Measurements from ENCODE around the gene SGMS2.
"Not testable (repeated sequence)": the region's sequence is repeated elsewhere in the genome, so short reads cannot be mapped to it uniquely, and the experiment has no call there.

Gene SGMS2

GRCh38 chr4:107870916-107871786, 46.4 kb downstream of the SGMS2 start:
- DNase-seq = no peak

- no peak for DNase-seq
These were observed 49.3 kb downstream of the SGMS2 start for GRCh38 chr4:107874024-107874423.

- no peak for DNase-seq
These were observed 51.4 kb downstream of the SGMS2 start for GRCh38 chr4:107876099-107876498.

- no peak for DNase-seq
These were observed 52.6 kb downstream of the SGMS2 start for GRCh38 chr4:107877361-107877760.

- DNase-seq = no peak
These were observed 61.1 kb downstream of the SGMS2 start for GRCh38 chr4:107885865-107886264.

GRCh38 chr4:107888237-107888636, 63.5 kb downstream of the SGMS2 start:
- no peak for DNase-seq

GRCh38 chr4:107890779-107891178, 66.0 kb downstream of the SGMS2 start:
- no peak for DNase-seq

- no peak for DNase-seq
These were observed 66.6 kb downstream of the SGMS2 start for GRCh38 chr4:107891299-107891698.

- DNase-seq = no peak
These were observed 68.7 kb downstream of the SGMS2 start for GRCh38 chr4:107893171-107894137.

GRCh38 chr4:107894138-107894603, 69.4 kb downstream of the SGMS2 start:
- no peak for DNase-seq

GRCh38 chr4:107896158-107896645, 71.5 kb downstream of the SGMS2 start:
- no peak for DNase-seq

- no peak for DNase-seq
These were observed 71.9 kb downstream of the SGMS2 start for GRCh38 chr4:107896646-107897045.

GRCh38 chr4:107897823-107898222, 73.1 kb downstream of the SGMS2 start:
- DNase-seq = no peak

GRCh38 chr4:107900067-107900466, 75.3 kb downstream of the SGMS2 start:
- DNase-seq = no peak

GRCh38 chr4:107900508-107900907, 75.8 kb downstream of the SGMS2 start:
- DNase-seq = no peak

GRCh38 chr4:107901213-107901934, 76.6 kb downstream of the SGMS2 start:
- DNase-seq = no peak

- no peak for DNase-seq
These were observed 78.0 kb downstream of the SGMS2 start for GRCh38 chr4:107902715-107903114.

- not testable (repeated sequence) for DNase-seq
These were observed 80.3 kb downstream of the SGMS2 start for GRCh38 chr4:107905082-107905481.

GRCh38 chr4:107906458-107907100, 81.8 kb downstream of the SGMS2 start:
- no peak for DNase-seq

GRCh38 chr4:107908377-107908776, 83.6 kb downstream of the SGMS2 start:
- no peak for DNase-seq

GRCh38 chr4:107913283-107913899, 88.7 kb downstream of the SGMS2 start:
- no peak for DNase-seq

GRCh38 chr4:107915220-107915619, 90.5 kb downstream of the SGMS2 start:
- DNase-seq = no peak
